GM23338 (cell line): ENCODE data around the gene FER.

ENCODE experiments used
- CREB1 ChIP-seq: fragments of 250-450 bp; sonication (Bioruptor Pico); IDR thresholded peaks from 2 replicates; pipeline ENCODE4 v1.5.0; 2020; ENCODE audit warnings: low read depth, mild to moderate bottlenecking, moderate library complexity
- EZH2 ChIP-seq: fragments of 200-600 bp; sonication (generic); IDR thresholded peaks from one replicate; pipeline ENCODE4 v1.8.0; 2017; ENCODE audit warnings: antibody characterized with exemption, mild to moderate bottlenecking, low read depth; ENCODE audit not compliant: unreplicated experiment
- EZH2phosphoT487 ChIP-seq: fragments of 200-600 bp; sonication (generic); IDR thresholded peaks from one replicate; pipeline ENCODE4 v1.8.1; 2018; ENCODE audit warnings: antibody characterized with exemption; ENCODE audit not compliant: unreplicated experiment
- JUNB ChIP-seq: IDR thresholded peaks from one replicate; pipeline ENCODE4 v1.6.1; 2016; ENCODE audit warnings: antibody characterized with exemption; ENCODE audit not compliant: unreplicated experiment
- POLR2AphosphoS5 ChIP-seq: IDR thresholded peaks from 2 replicates; pipeline ENCODE4 v1.6.1; 2016; ENCODE audit warnings: antibody characterized with exemption, low read depth
- ZNF114 ChIP-seq: fragments of 250-450 bp; sonication (Bioruptor Pico); IDR thresholded peaks from 2 replicates; pipeline ENCODE4 v1.5.0; 2020; ENCODE audit warnings: mild to moderate bottlenecking, moderate library complexity
- ZNF331 ChIP-seq: fragments of 250-450 bp; sonication (Bioruptor Pico); IDR thresholded peaks from 2 replicates; pipeline ENCODE4 v1.5.0; 2020; ENCODE audit warnings: low read depth, mild to moderate bottlenecking, moderate library complexity
- TF ChIP-seq, protein P1 (sequence below), 2 experiments: fragments of 200-600 bp in 1 of 2; sonication (generic) in 1 of 2; conservative IDR thresholded peaks; 2 replicates each; pipeline versions ENCODE4 v1.5.1 to v1.6.1; 2016 to 2017; ENCODE audit warnings: antibody characterized with exemption in 2 of 2, low read depth in 2 of 2, mild to moderate bottlenecking in 2 of 2, moderate library complexity in 1 of 2
- TF ChIP-seq, protein P2 (sequence below): IDR thresholded peaks from one replicate; pipeline ENCODE4 v1.6.1; 2018; ENCODE audit warnings: antibody characterized with exemption; ENCODE audit not compliant: unreplicated experiment
- TF ChIP-seq, protein P3 (sequence below): IDR thresholded peaks from 2 replicates; pipeline ENCODE4 v1.6.1; 2016; ENCODE audit warnings: antibody characterized with exemption

DNA sequence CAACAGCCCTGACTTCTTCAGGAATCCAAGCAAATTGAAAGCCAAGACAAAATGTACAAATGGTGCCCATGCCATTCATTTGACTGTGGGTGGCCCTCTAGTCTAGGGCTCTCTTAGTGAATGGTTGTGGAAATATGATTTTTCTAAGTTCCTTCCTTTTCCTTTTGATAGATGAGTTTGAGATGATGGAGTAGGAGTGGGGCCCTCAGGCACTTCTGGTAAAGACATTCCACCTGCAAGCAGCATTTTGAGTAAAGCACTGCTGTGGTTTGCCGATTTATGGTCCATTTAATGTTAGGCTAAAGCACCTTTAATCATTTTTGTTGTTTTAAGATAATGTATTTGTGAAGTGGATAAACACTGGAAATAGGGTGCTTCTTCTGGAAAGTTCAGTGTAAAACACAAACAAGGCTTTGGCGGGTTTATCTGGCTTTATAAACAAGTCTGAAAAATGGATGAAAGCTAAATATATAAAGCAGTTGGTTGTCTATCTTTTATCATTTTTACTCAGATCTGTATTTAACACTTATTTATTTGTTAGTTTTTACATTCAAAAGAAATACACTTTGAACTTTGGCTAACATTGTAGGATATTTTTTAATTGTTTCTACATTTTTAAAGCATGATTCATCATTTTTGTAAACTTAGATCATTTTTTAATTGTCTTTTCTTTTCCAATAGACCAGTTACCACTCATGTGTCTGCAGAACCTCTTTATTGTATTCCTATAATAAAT is 448.6 kb downstream of the FER start:
- TF ChIP-seq EZH2phosphoT487 (no peak), POLR2AphosphoS5 (no peak), EZH2 (no peak), CREB1 (CRISPR knock-in tag) (no peak), JUNB (no peak), ZNF114 (CRISPR knock-in tag) (no peak), ZNF331 (CRISPR knock-in tag) (no peak)
- TF ChIP-seq, protein P1, sequence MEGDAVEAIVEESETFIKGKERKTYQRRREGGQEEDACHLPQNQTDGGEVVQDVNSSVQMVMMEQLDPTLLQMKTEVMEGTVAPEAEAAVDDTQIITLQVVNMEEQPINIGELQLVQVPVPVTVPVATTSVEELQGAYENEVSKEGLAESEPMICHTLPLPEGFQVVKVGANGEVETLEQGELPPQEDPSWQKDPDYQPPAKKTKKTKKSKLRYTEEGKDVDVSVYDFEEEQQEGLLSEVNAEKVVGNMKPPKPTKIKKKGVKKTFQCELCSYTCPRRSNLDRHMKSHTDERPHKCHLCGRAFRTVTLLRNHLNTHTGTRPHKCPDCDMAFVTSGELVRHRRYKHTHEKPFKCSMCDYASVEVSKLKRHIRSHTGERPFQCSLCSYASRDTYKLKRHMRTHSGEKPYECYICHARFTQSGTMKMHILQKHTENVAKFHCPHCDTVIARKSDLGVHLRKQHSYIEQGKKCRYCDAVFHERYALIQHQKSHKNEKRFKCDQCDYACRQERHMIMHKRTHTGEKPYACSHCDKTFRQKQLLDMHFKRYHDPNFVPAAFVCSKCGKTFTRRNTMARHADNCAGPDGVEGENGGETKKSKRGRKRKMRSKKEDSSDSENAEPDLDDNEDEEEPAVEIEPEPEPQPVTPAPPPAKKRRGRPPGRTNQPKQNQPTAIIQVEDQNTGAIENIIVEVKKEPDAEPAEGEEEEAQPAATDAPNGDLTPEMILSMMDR (conservative IDR thresholded peaks at IDR 0.05; ENCODE audit: low read depth in 2 of 2): no peak
- TF ChIP-seq, protein P2, sequence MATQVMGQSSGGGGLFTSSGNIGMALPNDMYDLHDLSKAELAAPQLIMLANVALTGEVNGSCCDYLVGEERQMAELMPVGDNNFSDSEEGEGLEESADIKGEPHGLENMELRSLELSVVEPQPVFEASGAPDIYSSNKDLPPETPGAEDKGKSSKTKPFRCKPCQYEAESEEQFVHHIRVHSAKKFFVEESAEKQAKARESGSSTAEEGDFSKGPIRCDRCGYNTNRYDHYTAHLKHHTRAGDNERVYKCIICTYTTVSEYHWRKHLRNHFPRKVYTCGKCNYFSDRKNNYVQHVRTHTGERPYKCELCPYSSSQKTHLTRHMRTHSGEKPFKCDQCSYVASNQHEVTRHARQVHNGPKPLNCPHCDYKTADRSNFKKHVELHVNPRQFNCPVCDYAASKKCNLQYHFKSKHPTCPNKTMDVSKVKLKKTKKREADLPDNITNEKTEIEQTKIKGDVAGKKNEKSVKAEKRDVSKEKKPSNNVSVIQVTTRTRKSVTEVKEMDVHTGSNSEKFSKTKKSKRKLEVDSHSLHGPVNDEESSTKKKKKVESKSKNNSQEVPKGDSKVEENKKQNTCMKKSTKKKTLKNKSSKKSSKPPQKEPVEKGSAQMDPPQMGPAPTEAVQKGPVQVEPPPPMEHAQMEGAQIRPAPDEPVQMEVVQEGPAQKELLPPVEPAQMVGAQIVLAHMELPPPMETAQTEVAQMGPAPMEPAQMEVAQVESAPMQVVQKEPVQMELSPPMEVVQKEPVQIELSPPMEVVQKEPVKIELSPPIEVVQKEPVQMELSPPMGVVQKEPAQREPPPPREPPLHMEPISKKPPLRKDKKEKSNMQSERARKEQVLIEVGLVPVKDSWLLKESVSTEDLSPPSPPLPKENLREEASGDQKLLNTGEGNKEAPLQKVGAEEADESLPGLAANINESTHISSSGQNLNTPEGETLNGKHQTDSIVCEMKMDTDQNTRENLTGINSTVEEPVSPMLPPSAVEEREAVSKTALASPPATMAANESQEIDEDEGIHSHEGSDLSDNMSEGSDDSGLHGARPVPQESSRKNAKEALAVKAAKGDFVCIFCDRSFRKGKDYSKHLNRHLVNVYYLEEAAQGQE: no peak
- TF ChIP-seq, protein P3, sequence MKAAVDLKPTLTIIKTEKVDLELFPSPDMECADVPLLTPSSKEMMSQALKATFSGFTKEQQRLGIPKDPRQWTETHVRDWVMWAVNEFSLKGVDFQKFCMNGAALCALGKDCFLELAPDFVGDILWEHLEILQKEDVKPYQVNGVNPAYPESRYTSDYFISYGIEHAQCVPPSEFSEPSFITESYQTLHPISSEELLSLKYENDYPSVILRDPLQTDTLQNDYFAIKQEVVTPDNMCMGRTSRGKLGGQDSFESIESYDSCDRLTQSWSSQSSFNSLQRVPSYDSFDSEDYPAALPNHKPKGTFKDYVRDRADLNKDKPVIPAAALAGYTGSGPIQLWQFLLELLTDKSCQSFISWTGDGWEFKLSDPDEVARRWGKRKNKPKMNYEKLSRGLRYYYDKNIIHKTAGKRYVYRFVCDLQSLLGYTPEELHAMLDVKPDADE: no peak
